GM19455 (cell line): ENCODE data around the gene MAGOH.
A peak's percentile ranks its signal among the peaks of the same experiment; 100 is the strongest.
"Not testable (repeated sequence)": the region's sequence is repeated elsewhere in the genome, so short reads cannot be mapped to it uniquely, and the experiment has no call there.

Experiments used
- ATAC-seq: cut with Tn5 transposase; IDR thresholded peaks from one replicate; pipeline ENCODE4 v1.9.1; 2021; ENCODE audit not compliant: unreplicated experiment

Gene MAGOH

DNA sequence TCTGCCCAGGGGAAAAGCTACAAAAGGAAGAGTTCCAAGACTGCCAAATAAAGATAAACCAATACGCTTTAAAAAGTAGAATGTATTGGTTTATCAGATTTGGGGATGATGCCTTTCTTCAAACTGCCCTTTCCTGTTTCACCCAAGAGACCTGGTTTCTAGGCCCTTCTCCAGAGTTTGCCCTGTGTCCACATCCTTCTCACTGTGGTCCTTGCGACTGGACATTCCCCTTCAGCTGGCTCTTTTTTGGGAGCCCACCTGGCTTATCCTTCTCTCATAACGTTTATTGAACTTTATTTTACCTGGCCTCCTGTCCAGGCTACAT lies 17.4 kb downstream of the MAGOH start:
- ATAC-seq, result no peak

GRCh38 chr1:53220171-53220961 lies 18.0 kb downstream of the MAGOH start, which contains the start of gene CZIB:
Gene CZIB (minus strand): TSS chr1:53220634. CDS start chr1:53220575, 59 bp downstream.
- ATAC-seq, result peak; percentile 95

- no peak for ATAC-seq
These were observed 18.6 kb downstream of the MAGOH start for GRCh38 chr1:53219711-53220110.

DNA sequence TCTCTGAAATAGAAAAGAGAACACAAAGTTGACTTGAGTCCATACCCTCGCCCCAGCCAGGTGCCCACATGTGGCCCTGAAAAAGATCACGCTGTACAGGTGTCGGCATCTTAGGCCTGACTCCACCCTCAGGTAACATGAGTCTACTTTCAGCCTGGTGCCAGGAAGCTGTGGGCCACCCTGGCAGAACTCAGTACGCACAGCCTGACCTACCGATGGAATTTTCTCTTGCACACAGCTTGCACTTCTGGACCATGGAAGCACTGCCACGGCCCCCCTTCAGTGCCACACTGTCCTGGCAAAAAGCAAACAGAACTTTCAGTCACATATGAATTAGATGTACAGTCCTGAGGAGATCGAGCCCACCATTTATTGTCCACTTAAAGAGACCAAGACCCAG lies 20.1 kb downstream of the MAGOH start:
- no peak for ATAC-seq

- ATAC-seq, result no peak
These were observed 23.9 kb downstream of the MAGOH start for GRCh38 chr1:53214376-53214940.

- no peak for ATAC-seq
These were observed 27.4 kb downstream of the MAGOH start for GRCh38 chr1:53210954-53211353.

GRCh38 chr1:53210352-53210751 lies 28.0 kb downstream of the MAGOH start:
- ATAC-seq, result no peak

DNA sequence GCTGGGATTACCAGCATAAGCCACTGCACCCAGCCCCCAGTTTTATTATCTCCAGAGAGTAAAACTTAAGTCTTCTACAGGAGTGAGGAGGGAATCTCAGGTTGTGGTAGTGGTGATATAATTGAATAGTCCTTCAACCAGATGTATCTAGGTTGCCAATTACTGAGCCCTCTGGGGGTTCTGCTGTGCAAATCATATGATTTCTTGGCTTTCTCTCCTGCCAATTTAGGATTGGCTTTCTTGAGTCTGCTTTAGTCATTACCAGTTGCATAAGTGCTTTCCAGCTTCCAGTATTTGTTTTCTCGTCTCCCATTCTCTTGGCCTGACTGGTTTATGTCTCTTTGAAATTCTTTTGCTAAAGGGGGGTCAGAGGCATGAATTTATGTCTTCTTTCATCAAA lies 30.6 kb downstream of the MAGOH start:
- no peak for ATAC-seq

DNA sequence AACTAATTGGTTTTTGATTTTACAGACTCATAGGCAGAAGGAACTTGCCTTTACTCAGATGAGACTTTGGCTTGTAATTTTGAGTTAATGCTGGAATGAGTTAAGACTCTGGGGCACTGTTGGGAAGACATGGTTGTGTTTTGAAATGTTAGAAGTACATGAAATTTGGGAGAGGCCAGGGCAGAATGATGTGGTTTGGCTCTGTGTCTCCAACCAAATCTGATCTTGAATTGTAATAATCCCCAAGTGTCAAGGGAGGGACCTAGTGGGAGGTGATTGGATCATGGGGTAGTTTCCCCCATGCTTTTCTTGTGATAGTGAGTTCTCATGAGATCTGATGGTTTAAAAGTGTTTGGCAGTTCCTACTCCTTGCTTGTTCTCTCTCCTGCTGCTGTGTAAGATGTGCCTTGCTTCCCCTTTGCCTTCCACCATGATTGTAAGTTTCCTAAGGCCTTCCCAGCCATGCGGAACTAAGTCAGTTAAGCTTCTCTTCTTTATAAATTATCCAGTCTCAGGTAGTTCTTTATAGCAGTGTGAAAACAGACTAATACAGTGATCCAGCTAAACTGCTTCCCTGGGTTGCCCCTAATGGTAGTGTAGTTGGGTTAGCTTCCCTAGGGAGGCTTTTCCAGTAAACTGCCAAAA lies 31.5 kb downstream of the MAGOH start:
- ATAC-seq, result no peak

- not testable (repeated sequence) for ATAC-seq
These were observed 32.1 kb downstream of the MAGOH start for GRCh38 chr1:53206083-53206685.

- ATAC-seq, result not testable (repeated sequence)
These were observed 32.8 kb downstream of the MAGOH start for GRCh38 chr1:53205496-53205895.

GRCh38 chr1:53203466-53203865 lies 34.9 kb downstream of the MAGOH start:
- no peak for ATAC-seq

DNA sequence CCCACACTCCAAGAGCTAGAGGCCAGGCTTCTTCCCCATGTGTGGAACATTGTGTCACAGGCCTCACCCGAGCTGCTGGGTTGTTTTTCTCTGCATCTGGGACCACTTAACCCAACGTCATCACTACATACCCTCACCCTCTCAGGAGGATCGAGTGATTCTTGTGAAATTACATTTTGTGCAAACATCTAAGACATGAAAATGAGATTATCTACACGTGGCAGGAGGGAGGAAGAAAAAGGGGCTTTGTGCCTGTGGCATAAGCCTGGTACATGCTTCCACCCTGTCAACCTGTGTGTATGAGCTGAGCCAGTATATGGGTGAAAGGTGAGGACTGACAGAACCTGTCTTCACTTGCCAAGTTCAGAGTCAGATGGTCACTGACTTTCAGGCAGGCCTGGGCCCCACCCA lies 40.1 kb downstream of the MAGOH start:
- no peak for ATAC-seq

GRCh38 chr1:53197291-53198200 lies 40.8 kb downstream of the MAGOH start:
- no peak for ATAC-seq

DNA sequence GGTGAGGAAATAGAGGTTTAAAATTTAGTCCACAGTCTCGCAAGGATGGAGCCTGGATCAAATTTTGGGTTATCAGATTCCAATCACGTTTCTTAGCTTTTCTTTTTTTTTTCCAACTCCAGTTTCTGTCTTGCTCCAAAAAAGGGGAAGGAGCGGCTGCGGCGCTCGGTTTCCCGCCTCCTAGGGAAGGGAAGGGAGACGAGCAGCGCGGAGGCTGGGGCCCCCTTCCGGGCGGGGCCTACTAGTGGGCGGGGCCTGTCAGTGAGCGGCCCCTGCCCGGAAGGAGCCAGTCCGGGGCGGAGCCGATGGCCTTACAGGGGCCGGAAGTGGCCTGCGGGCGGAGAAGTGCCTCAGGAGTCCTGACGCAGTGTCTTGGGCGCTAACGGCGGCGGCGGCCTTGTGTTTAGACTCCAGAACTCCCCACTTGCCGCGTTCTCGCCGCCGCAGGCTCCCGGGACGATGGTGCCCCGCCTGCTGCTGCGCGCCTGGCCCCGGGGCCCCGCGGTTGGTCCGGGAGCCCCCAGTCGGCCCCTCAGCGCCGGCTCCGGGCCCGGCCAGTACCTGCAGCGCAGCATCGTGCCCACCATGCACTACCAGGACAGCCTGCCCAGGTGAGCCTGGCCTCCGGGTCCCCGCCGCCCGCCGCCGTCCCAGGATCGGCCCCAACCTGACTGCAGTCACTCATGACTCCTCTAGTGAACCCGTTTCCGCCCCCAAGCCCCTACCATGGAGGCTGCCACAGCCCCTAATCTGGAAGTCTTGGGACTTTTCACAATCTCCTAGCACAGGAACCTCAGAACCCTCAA lies 41.6 kb downstream of the MAGOH start, which contains the start of gene CPT2:
CPT2 (plus strand) TSS at position 340 of the 806 bp plus-strand sequence; CDS start at position 460, 120 bp downstream.
- ATAC-seq, result peak; percentile 99

DNA sequence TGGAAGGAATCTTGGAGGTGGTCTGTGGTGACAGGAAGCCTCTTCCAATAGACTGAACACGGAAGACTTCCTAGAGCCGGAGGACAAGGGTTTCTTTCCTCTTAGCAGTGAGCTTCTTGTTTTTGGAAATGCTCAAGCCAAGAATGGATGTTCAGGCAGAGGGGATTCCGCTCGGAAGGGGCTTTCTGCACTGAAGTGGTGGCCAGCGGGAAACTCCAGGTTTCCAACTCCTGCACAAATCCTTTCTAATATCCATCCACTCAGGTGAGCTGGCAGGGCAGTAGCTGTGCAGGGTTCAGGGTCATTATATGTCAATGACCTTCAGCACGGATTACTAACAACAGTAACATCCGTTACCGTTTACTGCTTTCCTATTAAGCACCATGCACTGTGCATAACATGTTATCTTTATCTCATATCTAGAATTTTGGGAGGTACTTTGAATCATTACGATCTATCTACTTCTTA lies 42.3 kb downstream of the MAGOH start:
- peak; percentile 31 for ATAC-seq

DNA sequence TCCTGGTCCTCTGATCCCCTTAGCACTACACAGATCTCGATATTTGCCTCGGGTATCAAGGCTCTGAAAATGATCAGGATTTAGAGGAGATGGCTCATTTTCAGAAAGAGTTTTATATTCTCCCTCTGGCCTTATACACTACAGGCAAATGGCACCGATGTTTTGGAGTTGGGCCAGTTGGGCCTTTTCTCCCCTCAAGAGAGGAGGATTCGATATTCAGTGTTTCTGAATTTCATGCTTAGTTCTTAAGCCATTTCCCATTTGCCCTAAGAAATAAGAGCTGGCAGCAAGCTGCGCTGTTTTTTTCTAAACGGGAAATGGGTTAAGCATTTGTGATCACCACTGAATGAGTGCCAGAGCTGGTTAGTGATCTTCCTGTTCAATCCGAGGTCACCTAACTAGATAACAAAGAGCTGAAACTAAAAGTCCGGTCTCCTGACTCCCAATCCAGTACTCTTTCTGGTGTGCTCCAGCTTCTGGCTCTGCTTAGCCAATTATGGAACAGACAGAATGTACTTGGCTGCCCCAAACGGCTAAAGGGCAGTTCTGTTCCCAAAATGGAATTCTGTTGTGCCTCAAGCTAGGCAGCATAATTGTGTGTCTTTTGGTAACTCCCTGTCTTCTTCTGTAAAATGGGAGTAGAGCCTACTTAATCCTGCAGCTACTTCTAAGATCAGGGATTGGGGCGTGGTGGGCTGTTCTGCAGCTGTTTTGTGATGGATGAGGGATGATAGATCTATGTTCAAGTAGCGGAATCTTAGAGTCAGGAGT lies 42.9 kb downstream of the MAGOH start:
- no peak for ATAC-seq

GRCh38 chr1:53190210-53190611 lies 48.1 kb downstream of the MAGOH start:
- no peak for ATAC-seq

- no peak for ATAC-seq
These were observed 49.3 kb downstream of the MAGOH start for GRCh38 chr1:53189061-53189460.
